HCT116 (cell line): ENCODE results near the gene SGIP1. TPM values are rescaled to one million over a fixed set of nuclear protein-coding genes. Genes with fewer than 3 reads are reported as not detected.

Experiments used
- ATAC-seq: fragments of 200-7000 bp; cut with Tn5 transposase; 2 replicates; pipeline ENCODE4 v1.9.1; 2020; ENCODE audit warnings: mild to moderate bottlenecking, moderate library complexity
- BruUV-seq: library from RNA; stranded (reverse); fragments of 400-500 nt; replicated peaks from 2 replicates; lab custom pipeline; 2021; lab: Mats Ljungman, UMichigan
- CTCF ChIA-PET: fragments of 300-600 bp; sonication (Branson Sonifier 250); formaldehyde crosslinking; loops from one replicate; lab custom pipeline; 2021; ENCODE audit warnings: antibody characterized with exemption; lab: Charles Lee
- POLR2A ChIA-PET: fragments of 300-600, 350-600 bp; sonication (Branson Sonifier 250); formaldehyde crosslinking; loops from one replicate; lab custom pipeline; 2021; ENCODE audit warnings: antibody characterized with exemption; lab: Charles Lee
- RAD21 ChIA-PET, 2 experiments: fragments of 300-600 bp; sonication (Branson Sonifier 250); formaldehyde crosslinking; loops; one replicate each; lab custom pipeline; 2023; ENCODE audit warnings: low total read pairs in 2 of 2; ENCODE audit not compliant: uncharacterized antibody in 2 of 2, unreplicated experiment in 2 of 2, low non-redundant PET in 1 of 2; lab: Charles Lee
- DNase-seq: peaks from one replicate; pipeline ENCODE4 v3.0.0-alpha.2; 2010; ENCODE audit warnings: low read depth, low spot score
- H2AFZ ChIP-seq: fragments of 200-600 bp; shearing (Covaris generic), sonication (generic); 2 replicates; pipeline ENCODE4 v1.6.1; 2017; ENCODE audit warnings: low read depth, mixed run types, mixed read lengths, antibody characterized with exemption, low read length; ENCODE audit not compliant: poor library complexity, severe bottlenecking
- H3K27ac ChIP-seq: 2 replicates; pipeline ENCODE4 v1.5.1; 2012; ENCODE audit warnings: low read depth, low read length
- H3K27me3 ChIP-seq: fragments of 200-600 bp; sonication (generic); 2 replicates; pipeline ENCODE4 v1.6.1; 2016; ENCODE audit warnings: mixed run types, low read length, mixed read lengths; ENCODE audit not compliant: insufficient read depth
- H3K36me3 ChIP-seq, 2 experiments: fragments of 200-500 bp in 1 of 2; fragments of 200-600 bp in 1 of 2; sonication (Bioruptor generic) in 1 of 2; sonication (generic) in 1 of 2; 2 replicates each; pipeline versions ENCODE4 v1.5.1 to v1.6.1; 2014 to 2016; ENCODE audit warnings: low read length in 2 of 2, inconsistent platforms in 1 of 2, mixed read lengths in 1 of 2, mixed run types in 1 of 2; ENCODE audit not compliant: insufficient read depth in 2 of 2, control insufficient read depth in 1 of 2
- H3K4me1 ChIP-seq, 2 experiments: fragments of 200-600 bp in 1 of 2; sonication (generic) in 1 of 2; 2 replicates each; pipeline versions ENCODE4 v1.5.1 to v1.6.1; 2012 to 2017; ENCODE audit warnings: low read length in 2 of 2, inconsistent platforms in 1 of 2, mild to moderate bottlenecking in 1 of 2, mixed read lengths in 1 of 2, mixed run types in 1 of 2, moderate library complexity in 1 of 2; ENCODE audit not compliant: insufficient read depth in 2 of 2, control insufficient read depth in 1 of 2
- H3K4me2 ChIP-seq: fragments of 200-600 bp; sonication (generic); 2 replicates; pipeline ENCODE4 v1.6.1; 2017; ENCODE audit warnings: mixed run types, low read length, mixed read lengths
- H3K4me3 ChIP-seq, 2 experiments: fragments of 200-600 bp in 1 of 2; sonication (generic) in 1 of 2; replicated peaks in 1 of 2; 2 replicates each; pipeline ENCODE4 v1.5.1; 2011 to 2016; ENCODE audit warnings: low read length in 2 of 2, control low read depth in 1 of 2, low read depth in 1 of 2, mild to moderate bottlenecking in 1 of 2, mixed read lengths in 1 of 2, mixed run types in 1 of 2
- H3K79me2 ChIP-seq: fragments of 200-600 bp; sonication (generic); 2 replicates; pipeline ENCODE4 v1.6.1; 2017; ENCODE audit warnings: mild to moderate bottlenecking, mixed run types, low read length, moderate library complexity, mixed read lengths; ENCODE audit not compliant: insufficient read depth
- H3K9ac ChIP-seq: fragments of 200-600 bp; sonication (generic); 2 replicates; pipeline ENCODE4 v1.6.1; 2016; ENCODE audit warnings: low read length, mixed read lengths
- H3K9me2 ChIP-seq: fragments of 200-600 bp; sonication (generic), shearing (Covaris generic); 2 replicates; pipeline ENCODE4 v1.6.1; 2017; ENCODE audit warnings: mixed run types, mild to moderate bottlenecking, moderate library complexity; ENCODE audit not compliant: insufficient read depth
- H3K9me3 ChIP-seq, 2 experiments: fragments of 200-500 bp in 1 of 2; fragments of 200-600 bp in 1 of 2; sonication (Bioruptor generic) in 1 of 2; sonication (generic) in 1 of 2; 2 replicates each; pipeline ENCODE4 v1.6.1; 2014 to 2017; ENCODE audit warnings: low read length in 2 of 2, mixed read lengths in 2 of 2, inconsistent platforms in 1 of 2, low read depth in 1 of 2, mild to moderate bottlenecking in 1 of 2, mixed run types in 1 of 2, moderate library complexity in 1 of 2; ENCODE audit not compliant: control insufficient read depth in 1 of 2, insufficient read depth in 1 of 2
- H4K20me1 ChIP-seq: fragments of 200-600 bp; sonication (generic), shearing (Covaris generic); 2 replicates; pipeline ENCODE4 v1.6.1; 2017; ENCODE audit warnings: mixed run types, mild to moderate bottlenecking, moderate library complexity; ENCODE audit not compliant: insufficient read depth
- ATF3 ChIP-seq: IDR thresholded peaks from 2 replicates; pipeline ENCODE4 v1.6.1; 2012
- CBX3 ChIP-seq: IDR thresholded peaks from 2 replicates; pipeline ENCODE4 v1.6.1; 2012; ENCODE audit warnings: low read depth
- CEBPB ChIP-seq: IDR thresholded peaks from 2 replicates; pipeline ENCODE4 v1.6.1; 2012; ENCODE audit warnings: low read depth
- EGR1 ChIP-seq: IDR thresholded peaks from 2 replicates; pipeline ENCODE4 v1.6.1; 2012; ENCODE audit warnings: low read depth
- ELF1 ChIP-seq: IDR thresholded peaks from 2 replicates; pipeline ENCODE4 v1.6.1; 2012; ENCODE audit warnings: low read depth, borderline replicate concordance
- EZH2 ChIP-seq: fragments of 200-600 bp; sonication (generic); IDR thresholded peaks from 2 replicates; pipeline ENCODE4 v1.6.1; 2017; ENCODE audit warnings: antibody characterized with exemption, mixed run types
- JUND ChIP-seq: IDR thresholded peaks from 2 replicates; pipeline ENCODE4 v1.6.1; 2012
- POLR2A ChIP-seq: IDR thresholded peaks from 2 replicates; pipeline ENCODE4 v1.7.0; 2011; ENCODE audit warnings: borderline replicate concordance; ENCODE audit not compliant: insufficient read depth, insufficient read length; ENCODE audit errors: extremely low read depth
- POLR2AphosphoS5 ChIP-seq: IDR thresholded peaks from 2 replicates; pipeline ENCODE4 v1.6.1; 2011; ENCODE audit warnings: mild to moderate bottlenecking, low read depth, low read length, moderate library complexity
- RAD21 ChIP-seq: IDR thresholded peaks from 2 replicates; pipeline ENCODE4 v1.6.1; 2012; ENCODE audit warnings: low read depth, mild to moderate bottlenecking
- SIN3A ChIP-seq: IDR thresholded peaks from 2 replicates; pipeline ENCODE4 v1.6.1; 2012; ENCODE audit warnings: low read depth
- SRF ChIP-seq: IDR thresholded peaks from 2 replicates; pipeline ENCODE4 v1.6.1; 2012; ENCODE audit warnings: low read depth
- TCF7L2 ChIP-seq: IDR thresholded peaks from 2 replicates; pipeline ENCODE4 v1.7.0; 2011; ENCODE audit warnings: borderline replicate concordance, inconsistent platforms; ENCODE audit not compliant: insufficient read depth, insufficient read length; ENCODE audit errors: extremely low read depth
- ZFX ChIP-seq: fragments of 450-650 bp; IDR thresholded peaks from 2 replicates; pipeline ENCODE4 v1.6.1; 2017
- ZNF274 ChIP-seq: fragments of 200-500 bp; sonication (Bioruptor generic); IDR thresholded peaks from 2 replicates; pipeline ENCODE4 v1.6.1; 2014; ENCODE audit warnings: mild to moderate bottlenecking, low read depth, low read length, inconsistent platforms
- intact Hi-C: fragments of 100-400 bp; cut with micrococcal nuclease; formaldehyde crosslinking; loops from 2 replicates; pipeline ENCODE4 v1.10.0; 2022
- total RNA-seq: library from RNA; stranded (reverse); gene quantifications from one replicate; pipeline ENCODE4 v1.2.1, GENCODE V29; 2021; ENCODE audit not compliant: unreplicated experiment

Gene SGIP1
- total RNA-seq, 1 experiment from 2014 or later, result 0.15 TPM

GRCh38 chr1:66747501-66747900 lies 213.5 kb downstream of the SGIP1 start:
- H4K20me1 ChIP-seq, result no peaks in the 10 kb centered on the region
- no peaks in the 10 kb centered on the region for H3K36me3 ChIP-seq
- no TSS peak for BruUV-seq
- no peaks in the 10 kb centered on the region for H3K4me1 ChIP-seq
- H3K9me2 ChIP-seq, result no peaks in the 10 kb centered on the region
- ATAC-seq, result no peak
- no peaks in the 10 kb centered on the region for H3K27me3 ChIP-seq
- POLR2A ChIA-PET, result no interaction called here
- peak overlapping the region; percentile 3 for H2AFZ ChIP-seq
- no peak overlapping the region for H3K27ac ChIP-seq
- H3K9ac ChIP-seq, result no peak overlapping the region
- RAD21 ChIA-PET, result no interaction called here
- TF ChIP-seq ZFX (no peak), SIN3A (no peak), ATF3 (no peak), ZNF274 (no peak), EGR1 (no peak), SRF (no peak), ELF1 (no peak), EZH2 (no peak)
- DNase-seq, result no peak
- CTCF ChIA-PET, result no interaction called here
- H3K4me2 ChIP-seq, result no peak overlapping the region
- intact Hi-C loops, result no loop called here
- H3K79me2 ChIP-seq, result no peaks in the 10 kb centered on the region
- no peak overlapping the region for H3K4me3 ChIP-seq
- H3K9me3 ChIP-seq, result no peaks in the 10 kb centered on the region

- CTCF ChIA-PET, result interaction anchor here (1.5 kb wide), 1 partner anchor 15 kb away, joined by 5 read pairs; no protein-coding TSS in a partner anchor
- Histone ChIP-seq H3K79me2 (no peaks in the 10 kb centered on the region), H3K4me1 (no peaks in the 10 kb centered on the region), H3K4me2 (no peak overlapping the region), H4K20me1 (no peaks in the 10 kb centered on the region), H3K27me3 (no peaks in the 10 kb centered on the region), H3K27ac (no peak overlapping the region), H2AFZ (no peak overlapping the region), H3K4me3 (no peak overlapping the region), H3K9me3 (no peaks in the 10 kb centered on the region), H3K9ac (no peak overlapping the region), H3K9me2 (no peaks in the 10 kb centered on the region), H3K36me3 (no peaks in the 10 kb centered on the region)
- TF ChIP-seq CBX3 (no peak), RAD21 (no peak), POLR2AphosphoS5 (no peak), ZFX (no peak), SIN3A (no peak), CEBPB (no peak), TCF7L2 (no peak), POLR2A (no peak), EGR1 (no peak), JUND (no peak)
- BruUV-seq, result no TSS peak
- RAD21 ChIA-PET, result no interaction called here
- intact Hi-C loops, result no loop called here
- POLR2A ChIA-PET, result no interaction called here
- DNase-seq (no peak), ATAC-seq (no peak)
These were observed 216.6 kb downstream of the SGIP1 start for GRCh38 chr1:66750577-66750976.
